Stimulated activated CD4-positive, alpha-beta T cell treated with anti-CD3 and anti-CD28 coated beads, Interleukin-4, amount 100 ng/mL, for 4 hours (primary cell): ENCODE measurements around the gene SPATC1L.
"Not testable (repeated sequence)": the region's sequence is repeated elsewhere in the genome, so short reads cannot be mapped to it uniquely, and the experiment has no call there.

Experiments used
- DNase-seq, 2 experiments: peaks; one replicate each; pipeline ENCODE4 v3.0.0-alpha.2; 2020

The SPATC1L gene

DNA sequence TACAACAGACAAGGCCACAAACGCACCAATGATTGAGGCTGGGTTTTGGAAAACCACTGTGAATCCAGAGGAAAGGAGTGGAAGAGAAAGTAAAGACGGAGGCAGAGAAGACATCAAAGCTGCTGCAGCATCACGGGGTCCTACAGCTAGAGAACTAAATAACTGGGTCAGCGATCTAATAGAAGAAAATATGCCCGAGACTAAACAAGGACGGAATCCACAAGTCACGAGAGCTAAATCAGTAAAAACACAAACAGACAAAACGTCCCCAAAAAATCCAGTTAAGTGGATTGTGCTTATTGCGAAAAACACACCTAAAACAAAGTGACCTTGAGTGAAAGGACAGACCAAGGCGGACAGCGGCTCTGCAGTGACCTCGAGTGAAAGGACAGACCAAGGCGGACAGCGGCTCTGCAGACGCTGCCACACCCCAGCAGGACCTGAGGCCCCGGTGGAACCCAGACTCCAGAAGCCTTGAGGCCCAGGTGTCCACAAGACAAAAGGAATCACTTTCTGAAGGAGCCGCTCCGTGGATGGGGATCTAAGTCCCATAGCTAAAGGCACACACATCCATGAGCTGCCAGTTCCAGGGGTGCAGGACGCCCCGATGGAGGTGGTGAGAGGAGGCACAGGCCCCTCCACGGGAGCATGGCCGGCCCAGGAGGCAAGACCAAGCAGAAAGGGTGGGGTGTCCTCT, 34.9 kb downstream of the SPATC1L start:
- DNase-seq = no peak

DNA sequence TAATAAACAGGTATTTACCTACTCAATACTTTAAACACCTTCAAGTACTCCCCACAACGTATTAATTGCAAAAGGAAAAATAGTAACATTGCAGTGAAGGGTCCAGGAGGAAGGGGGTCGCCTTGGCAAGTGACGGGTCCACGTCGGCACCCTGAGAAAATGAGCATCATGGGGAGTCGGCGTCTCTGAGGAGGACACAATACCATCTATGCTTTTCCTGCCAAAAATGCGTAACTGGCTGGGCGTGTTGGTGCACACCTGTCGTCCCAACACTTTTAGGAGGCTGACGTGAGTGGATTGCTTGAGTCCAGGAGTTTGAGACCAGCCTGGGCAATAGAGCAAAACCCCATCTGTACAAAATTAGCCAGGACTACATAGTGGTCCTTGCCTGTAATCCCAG, 36.2 kb downstream of the SPATC1L start:
- no peak for DNase-seq

DNA sequence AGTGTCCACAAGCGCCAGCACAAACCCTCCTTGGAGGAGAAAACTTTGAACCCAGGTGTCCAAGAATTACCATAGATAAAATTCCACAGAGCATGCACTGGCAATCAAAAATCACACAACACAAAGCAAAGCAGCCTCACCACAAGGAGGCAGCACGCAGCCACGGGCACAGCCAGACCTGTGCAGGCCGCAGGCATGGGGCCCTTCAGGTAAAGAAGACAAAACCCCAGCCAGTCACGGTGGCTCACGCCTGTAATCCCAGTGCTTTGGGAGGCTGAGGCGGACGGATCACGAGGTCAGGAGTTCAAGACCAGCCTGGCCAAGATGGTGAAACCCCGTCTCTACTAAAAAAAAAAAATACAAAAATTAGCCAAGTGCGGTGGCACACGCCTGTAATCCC, 36.8 kb downstream of the SPATC1L start:
- DNase-seq = peak; percentile 30 to 37

DNA sequence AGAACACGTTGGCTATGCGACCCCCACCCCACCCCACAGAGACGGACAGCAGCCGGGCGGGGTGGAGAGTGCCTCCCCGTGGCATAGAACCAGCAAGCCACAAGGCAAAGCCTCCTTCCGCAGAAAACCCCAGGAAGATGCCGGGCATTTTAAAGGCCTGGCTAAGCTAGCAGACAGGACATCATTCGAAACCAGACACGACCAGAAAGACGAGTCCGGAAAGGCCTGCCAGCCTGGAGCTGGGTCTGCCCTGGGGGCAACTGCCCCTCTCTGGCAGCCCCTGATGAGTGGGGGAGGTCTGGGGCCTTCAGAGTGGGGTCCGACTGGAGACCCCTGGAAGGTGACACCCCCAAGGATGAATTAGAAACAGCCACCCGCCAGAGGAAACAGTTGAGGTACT, 37.4 kb downstream of the SPATC1L start:
- no peak for DNase-seq

DNA sequence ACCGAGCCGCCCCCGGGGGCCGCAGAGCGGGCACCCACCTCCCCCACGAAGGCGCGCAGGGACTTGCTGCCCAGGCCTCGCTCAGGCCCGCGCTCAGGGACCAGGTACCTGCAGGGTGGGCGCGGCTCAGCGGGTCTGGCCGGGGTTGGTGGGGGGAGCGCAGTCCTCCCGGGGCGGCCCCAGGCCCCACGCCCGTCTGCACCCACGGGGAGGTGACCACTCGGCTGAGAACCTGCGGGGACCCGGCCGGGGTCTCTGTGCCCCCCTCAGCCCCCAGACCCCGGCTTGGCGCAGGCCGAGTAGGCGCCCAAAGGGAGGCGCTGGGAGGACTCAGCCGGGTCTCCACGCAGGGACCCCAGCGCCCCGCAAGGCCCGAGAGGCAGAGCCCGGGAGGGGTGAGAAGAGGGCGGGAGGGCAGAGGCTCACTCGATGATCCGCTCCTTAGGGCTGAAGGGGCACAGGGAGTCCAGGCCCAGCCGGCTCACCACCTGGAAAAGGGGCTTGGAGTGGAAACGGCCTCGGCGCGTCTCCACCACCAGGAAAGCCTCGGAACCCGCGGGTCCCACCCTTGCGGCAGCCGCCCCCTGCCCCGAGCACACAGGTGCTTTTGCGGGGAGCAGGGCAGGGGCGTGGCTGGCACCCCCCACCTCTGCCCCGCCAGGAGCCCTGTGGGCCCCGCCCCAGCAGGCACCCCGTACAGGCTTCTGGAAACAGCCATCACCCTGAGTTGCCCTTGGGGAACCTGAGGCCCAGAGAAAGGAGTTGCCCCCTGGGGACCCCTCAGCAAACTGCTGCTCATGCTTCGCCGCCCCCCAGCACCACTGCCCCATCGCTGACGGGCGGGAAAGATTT, 38.2 kb downstream of the SPATC1L start:
- no peak for DNase-seq

DNA sequence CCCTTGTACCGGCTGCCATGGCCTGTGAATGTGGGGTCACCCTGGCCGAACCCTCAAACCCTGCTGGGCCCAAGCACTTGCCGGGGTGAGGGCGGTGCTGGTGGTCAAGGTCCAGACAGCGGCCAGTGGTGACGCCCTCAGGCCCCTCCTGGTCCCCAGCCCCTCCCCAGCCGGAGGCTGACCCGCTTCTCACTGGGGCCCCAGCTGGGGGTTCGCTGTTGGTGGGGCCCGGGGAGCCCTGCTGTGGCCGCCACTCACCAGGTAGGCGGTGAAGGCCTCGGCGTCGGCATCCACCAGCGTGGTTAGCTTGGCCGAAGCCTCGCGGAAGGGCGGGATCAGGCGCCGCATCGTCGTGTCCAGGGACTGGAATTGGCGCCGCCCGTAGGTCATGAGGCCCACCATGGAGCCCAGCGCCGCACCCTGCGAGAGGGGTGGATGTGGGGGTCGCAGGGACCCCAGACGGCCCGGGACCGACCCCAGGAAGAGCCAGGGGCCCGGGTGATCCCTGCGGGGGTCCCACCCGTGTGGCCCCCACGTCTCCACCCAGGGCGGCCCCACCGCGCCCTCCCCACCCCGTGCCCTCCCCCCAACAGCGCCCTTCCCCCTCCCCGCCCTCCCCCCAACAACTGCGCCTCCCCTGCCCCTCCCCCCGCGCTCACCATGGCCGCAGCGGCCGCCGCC, 39.0 kb downstream of the SPATC1L start:
- DNase-seq = no peak

DNA sequence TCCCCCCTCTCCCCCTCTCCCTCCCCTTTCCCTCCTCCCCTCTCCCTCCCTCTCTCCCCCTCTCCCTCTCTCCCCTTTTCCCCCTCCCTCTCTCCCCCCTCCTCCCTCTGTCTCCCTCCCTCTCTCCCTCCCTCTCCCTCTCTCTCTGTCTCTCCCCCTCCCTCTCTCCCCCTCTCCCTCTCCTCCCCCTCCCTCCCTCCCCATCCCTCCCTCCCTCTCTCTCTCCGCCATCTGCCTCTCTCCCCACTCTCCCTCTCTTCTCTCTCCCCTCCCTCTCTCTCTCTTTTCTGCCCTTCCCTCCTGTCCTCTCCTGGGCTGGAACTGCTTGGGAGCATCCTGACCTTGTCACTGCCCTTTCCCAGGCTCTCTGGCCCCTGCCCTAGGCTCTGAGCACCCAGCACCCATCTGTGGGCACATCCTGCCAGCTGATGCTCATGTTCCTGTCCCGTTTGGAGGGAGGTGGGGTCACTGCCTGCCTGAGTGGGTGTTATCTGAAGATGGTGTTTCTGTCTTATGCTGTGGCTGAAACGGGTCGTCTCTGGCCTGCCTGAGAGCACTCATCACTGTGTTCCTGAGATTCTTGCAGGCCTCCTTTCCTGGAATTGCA, 39.7 kb downstream of the SPATC1L start:
- no peak for DNase-seq

DNA sequence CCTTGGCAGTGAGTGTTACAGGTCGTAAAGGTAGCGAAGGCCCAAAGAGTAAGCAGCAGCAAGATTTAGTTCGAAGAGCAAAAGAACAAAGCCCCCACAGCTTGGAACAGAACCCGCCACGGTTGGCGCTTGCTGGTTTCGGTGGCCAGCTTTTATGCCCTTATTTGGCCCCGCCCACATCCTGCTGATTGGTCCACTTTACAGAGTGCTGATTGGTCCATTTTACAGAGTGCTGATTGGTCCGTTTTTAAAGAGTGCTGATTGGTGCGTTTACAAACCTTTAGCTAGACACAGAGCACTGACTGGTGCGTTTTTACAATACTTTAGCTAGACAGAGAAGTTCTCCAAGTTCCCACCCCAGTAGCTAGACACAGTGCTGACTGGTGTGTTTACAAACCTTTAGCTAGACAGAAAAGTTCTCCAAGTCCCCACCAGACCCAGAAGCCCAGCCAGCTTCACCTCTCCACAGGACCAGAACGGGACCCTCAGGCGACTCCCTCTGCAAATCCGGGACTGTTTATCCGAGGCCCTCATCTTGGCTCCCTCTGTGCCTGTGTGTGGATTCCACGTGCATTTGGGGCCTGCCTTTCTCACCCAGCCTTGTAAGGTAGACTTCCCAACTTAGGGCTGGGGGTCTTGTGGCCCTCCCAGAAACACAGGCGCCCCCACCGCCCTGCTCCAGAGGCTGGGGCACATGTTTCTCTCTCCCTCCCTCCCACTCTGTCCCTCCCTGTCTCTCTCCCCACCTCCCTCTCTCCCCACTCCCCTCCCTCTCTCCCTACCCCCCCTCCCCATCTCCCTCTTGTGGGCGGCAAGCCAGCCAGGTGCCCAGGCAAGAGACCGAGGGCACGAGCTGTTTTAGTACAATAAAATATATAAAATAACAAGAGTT, 41.4 kb downstream of the SPATC1L start:
- no peak for DNase-seq

DNA sequence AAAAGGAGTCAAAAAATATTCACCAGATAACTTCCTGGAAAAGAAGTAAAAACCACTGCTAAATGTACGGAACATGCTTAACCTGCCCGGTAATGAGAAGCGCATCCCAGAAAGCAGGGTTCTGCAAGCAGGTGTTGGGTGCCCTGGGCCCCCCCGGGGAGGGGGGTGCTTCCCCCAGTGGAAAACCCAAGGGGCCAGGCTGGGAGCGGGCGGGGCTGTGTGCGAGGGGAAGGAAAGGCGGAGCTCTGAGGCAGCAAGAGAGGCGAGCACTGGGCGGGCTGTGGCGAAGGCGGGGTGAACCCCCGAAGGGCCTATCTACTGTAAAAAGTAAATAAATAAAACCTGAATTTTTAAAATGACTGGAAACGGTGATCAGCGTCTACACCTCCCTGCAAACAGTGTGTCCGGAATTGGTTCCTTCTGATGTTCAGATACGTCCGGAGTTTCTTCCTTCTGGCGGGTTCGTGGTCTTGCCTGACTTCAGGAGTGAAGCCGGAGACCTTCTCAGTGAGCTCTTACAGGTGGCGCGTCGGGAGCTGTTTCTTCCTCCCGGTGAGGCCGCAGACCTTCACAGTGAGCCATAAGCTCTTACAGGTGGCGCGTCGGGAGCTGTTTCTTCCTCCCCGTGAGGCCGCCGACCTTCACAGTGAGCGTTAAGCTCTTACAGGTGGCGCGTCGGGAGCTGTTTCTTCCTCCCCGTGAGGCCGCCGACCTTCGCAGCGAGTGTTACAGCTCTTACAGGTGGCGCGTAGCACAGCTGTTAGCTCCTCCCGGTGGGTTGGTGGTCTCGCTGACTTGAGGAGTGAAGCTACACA, 42.3 kb downstream of the SPATC1L start:
- no peak for DNase-seq

DNA sequence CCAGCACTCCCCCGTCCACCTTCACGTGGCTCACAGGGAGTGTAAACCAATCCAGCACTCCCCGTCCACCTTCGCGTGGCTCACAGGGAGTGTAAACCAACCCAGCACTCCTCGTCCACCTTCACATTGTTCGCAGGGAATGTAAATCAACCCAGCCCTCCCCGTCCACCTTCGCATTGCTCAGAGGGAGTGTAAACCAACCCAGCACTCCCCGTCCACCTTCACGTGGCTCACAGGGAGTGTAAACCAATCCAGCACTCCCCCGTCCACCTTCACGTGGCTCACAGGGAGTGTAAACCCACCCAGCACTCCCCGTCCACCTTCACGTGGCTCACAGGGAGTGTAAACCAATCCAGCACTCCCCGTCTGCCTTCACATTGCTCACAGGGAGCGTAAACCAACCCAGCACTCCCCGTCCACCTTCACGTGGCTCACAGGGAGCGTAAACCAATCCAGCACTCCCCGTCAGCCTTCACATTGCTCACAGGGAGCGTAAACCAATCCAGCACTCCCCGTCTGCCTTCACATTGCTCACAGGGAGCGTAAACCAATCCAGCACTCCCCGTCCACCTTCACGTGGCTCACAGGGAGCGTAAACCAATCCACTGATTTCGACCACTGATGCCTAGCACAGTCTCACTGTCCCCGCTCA, 43.8 kb downstream of the SPATC1L start:
- not testable (repeated sequence) for DNase-seq

DNA sequence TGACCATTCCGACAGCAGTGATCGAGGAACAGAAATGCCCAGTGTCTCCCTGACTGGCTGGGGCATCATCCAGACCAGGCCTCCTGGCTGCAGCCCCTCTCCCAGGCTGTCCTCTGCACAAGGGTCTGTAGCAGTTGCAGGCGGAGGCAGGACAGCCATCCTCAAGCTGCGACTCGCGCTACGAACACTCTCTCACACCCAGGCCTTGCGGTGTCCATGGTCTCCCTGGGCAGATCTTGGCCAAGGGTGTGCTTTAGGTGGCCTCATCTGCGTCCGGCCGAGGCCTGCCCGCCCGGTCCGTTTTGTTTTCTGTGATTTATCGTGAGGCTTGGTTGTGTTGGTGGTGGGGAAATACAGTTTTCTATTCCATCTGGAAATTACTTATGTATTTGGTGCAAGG, 44.6 kb downstream of the SPATC1L start:
- DNase-seq = no peak

DNA sequence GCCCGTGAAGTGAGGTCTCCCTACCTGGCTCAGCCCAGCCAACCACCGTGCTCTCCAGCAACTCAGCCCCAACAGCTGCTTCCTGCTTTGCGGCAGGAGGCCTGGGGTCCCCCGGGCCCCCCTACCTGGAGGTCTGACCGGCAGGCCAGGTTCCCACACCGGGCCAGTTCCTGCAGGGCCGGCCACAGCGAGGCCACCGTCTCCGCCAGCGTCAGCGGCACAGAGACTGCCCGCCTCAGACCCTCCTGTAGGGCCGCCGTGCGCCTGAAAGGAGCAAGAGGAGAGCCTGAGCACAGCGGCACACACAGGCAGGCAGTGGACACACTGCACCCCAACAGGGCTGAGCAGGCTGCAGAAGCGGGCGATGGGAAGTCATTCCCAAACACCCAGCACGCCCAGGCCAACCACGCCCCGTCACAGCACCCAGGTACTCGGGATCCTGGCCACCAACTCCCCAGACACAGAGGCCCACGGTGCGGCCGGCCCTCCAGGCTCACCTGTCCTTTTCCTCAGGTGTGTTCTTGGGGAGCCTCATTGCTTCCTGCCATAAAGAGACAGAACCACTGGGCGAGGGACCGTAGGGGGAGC, 45.8 kb downstream of the SPATC1L start:
- DNase-seq = no peak

DNA sequence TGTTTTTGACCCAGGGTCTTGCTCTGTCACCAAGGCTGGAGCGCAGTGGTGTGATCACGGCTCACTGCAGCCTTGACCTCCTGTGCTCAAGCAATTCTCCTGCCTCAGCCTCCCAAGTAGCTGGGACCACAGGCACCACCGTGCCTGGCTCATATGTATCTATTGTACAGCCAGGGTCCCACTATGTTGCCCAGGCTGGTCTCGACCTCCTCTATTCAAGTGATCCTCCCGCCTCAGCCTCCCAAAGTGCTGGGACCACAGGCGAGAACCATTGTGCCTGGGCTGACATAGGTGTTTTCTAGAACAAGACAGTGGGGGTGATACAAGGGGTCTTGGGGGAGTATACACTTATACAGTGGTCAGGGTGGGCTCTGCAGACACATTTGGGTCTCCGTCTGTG, 46.4 kb downstream of the SPATC1L start:
- no peak for DNase-seq

DNA sequence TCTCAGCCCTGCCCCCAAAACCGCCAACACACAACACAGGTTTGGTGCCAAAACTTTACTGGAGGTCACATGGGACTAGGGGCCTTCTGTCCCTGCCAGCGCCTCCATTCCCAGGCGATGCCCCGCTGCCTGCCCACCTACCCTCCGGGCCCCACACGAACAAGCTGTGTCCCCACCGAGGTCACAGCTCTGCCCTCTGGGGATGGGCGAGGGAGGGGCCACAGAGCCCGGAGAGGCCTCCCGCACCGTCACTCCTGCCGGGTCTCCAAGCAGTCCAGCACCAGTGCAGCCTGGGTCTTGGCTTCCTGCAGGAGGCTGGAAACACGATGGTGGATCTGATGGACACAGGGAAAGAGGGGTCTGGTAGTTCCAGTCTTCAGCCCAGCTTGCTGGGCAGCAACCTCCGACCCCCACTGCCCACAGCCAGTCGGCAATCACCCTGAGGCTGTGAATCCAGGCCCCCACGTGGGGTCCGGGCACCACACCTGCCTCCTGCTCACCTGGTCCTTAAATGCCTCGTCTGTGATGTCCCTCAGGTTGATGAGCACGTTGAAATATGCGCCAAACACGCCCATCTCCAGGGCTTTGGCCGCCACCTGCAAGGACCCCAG, 47.4 kb downstream of the SPATC1L start:
- DNase-seq = no peak

DNA sequence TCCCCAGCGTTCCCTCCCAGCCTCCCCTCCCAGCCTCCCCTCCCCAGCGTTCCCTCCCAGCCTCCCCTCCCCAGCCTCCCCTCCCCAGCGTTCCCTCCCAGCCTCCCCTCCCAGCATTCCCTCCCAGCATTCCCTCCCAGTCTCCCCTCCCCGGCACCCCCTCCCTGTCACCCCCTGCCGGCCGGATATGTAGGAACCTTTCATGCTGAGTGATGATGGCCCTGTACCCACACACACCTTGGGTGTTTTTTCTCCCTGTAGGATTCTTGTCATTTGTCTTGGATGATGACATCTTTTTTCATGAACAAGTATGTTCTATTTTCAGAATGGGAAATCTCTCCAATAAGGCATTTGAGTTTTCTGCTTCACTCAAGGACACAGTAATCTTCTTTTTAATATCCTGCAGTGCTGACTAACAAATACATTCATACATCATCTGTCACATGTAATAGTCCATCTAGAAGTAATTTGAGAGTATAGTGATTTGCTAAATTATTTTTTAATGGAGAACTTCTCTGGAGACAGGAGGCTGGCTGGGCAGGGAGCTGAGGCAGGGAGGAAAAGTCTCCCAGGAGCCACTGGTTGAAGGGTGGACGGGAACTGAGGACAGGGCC, 48.4 kb downstream of the SPATC1L start:
- DNase-seq = no peak

DNA sequence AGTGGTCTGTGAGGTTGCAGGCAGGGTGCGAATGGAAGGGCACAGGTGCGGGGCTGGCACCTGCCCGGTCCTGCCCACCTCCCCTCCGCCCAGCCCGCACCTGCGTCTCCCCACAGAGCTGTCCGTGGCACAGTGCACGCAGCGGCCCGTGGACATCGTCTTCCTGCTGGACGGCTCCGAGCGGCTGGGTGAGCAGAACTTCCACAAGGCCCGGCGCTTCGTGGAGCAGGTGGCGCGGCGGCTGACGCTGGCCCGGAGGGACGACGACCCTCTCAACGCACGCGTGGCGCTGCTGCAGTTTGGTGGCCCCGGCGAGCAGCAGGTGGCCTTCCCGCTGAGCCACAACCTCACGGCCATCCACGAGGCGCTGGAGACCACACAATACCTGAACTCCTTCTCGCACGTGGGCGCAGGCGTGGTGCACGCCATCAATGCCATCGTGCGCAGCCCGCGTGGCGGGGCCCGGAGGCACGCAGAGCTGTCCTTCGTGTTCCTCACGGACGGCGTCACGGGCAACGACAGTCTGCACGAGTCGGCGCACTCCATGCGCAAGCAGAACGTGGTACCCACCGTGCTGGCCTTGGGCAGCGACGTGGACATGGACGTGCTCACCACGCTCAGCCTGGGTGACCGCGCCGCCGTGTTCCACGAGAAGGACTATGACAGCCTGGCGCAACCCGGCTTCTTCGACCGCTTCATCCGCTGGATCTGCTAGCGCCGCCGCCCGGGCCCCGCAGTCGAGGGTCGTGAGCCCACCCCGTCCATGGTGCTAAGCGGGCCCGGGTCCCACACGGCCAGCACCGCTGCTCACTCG, 52.2 kb downstream of the SPATC1L start:
- no peak for DNase-seq

DNA sequence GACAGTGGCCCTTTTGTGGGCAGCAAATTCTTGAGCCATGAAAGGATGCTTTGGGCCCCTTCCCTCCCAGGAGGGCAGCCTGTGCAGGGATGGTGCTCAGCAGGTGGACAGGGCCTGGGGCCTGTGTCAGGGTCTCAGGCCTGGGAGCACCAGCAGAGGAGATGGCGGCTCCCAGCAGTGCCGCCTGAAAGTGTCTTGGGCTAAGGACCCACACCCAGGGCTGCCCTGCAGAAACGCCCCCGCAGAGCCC, 52.7 kb downstream of the SPATC1L start:
- DNase-seq = no peak

DNA sequence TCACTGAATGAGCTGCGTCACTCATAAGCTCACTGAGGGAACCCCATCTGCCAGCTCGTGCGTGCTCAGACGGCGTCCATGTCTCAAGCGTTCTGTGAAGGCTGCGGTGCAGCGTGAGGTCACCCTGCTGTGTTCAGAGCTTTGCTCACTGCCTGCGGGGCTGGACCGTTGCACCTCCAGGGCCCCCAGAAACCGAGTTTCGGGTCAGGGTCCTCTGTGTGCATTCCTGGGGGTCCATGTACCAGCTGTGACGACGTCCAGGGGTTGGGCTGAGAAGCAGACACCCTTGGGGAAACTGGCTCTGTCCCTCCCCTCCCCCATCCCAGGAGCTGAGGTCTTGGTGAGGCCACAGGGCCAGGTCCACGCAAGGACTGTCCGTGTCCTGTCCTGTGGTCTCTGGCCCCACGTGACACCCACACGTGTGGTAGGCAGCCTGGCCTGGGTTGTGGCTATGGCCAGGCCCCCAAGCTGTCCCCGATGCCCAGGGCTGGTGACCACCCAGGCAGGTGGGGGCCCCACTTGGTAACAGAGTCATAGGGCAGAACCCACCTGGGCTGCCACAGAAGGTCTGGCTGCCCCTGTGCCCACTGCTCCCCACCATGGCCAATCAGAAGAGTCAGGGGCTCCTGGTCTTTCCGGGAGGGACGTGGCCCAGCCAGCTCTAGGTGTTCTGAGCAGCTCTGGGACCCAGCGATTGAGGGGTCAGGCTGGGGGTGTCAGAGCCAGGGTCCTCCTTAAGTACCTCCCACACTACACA, 53.2 kb downstream of the SPATC1L start:
- no peak for DNase-seq
